Endodermal cell (in vitro differentiated cells): Measurements from ENCODE around the gene GRPEL2. TPM values are rescaled to one million over a fixed set of nuclear protein-coding genes. Genes with fewer than 3 reads are reported as not detected.

Experiments
- DNase-seq: peaks from one replicate; pipeline ENCODE4 v3.0.0-alpha.2; 2017
- H3K27ac ChIP-seq: 2 replicates; pipeline ENCODE4 v1.5.1; 2013; ENCODE audit warnings: mild to moderate bottlenecking, low read depth, low read length, moderate library complexity
- H3K27me3 ChIP-seq: 2 replicates; pipeline ENCODE4 v1.6.1; 2013; ENCODE audit warnings: mild to moderate bottlenecking, low read length, moderate library complexity; ENCODE audit not compliant: insufficient read depth, control insufficient read depth, poor library complexity, severe bottlenecking
- H3K36me3 ChIP-seq: 2 replicates; pipeline ENCODE4 v1.7.0; 2013; ENCODE audit warnings: mild to moderate bottlenecking, low read length, moderate library complexity; ENCODE audit not compliant: control insufficient read depth, insufficient read depth
- H3K4me1 ChIP-seq: one replicate; pipeline ENCODE4 v1.7.0; 2013; ENCODE audit warnings: low read length; ENCODE audit not compliant: control insufficient read depth, insufficient read depth
- H3K4me3 ChIP-seq: 2 replicates; pipeline ENCODE4 v1.5.1; 2013; ENCODE audit warnings: mild to moderate bottlenecking, low read length, moderate library complexity
- H3K9ac ChIP-seq: 2 replicates; pipeline ENCODE4 v1.6.1; 2013; ENCODE audit warnings: mild to moderate bottlenecking, low read length, moderate library complexity; ENCODE audit not compliant: poor library complexity, severe bottlenecking; ENCODE audit errors: extremely low read depth
- H3K9me3 ChIP-seq: 2 replicates; pipeline ENCODE4 v1.6.1; 2013; ENCODE audit warnings: mild to moderate bottlenecking, low read length, moderate library complexity; ENCODE audit not compliant: control insufficient read depth
- H3K27ac Mint-ChIP-seq: 2 replicates; pipeline ENCODE4 v1.8.0; 2020; ENCODE audit warnings: mixed read lengths
- H3K27me3 Mint-ChIP-seq: 2 replicates; pipeline ENCODE4 v1.8.0; 2021; ENCODE audit warnings: mild to moderate bottlenecking, mixed read lengths; ENCODE audit not compliant: insufficient read depth
- H3K36me3 Mint-ChIP-seq: 2 replicates; pipeline ENCODE4 v1.8.0; 2020; ENCODE audit warnings: low read depth, mixed read lengths
- H3K4me1 Mint-ChIP-seq: 2 replicates; pipeline ENCODE4 v1.8.0; 2020; ENCODE audit warnings: mixed read lengths
- H3K4me3 Mint-ChIP-seq: 2 replicates; pipeline ENCODE4 v1.8.0; 2020; ENCODE audit warnings: mild to moderate bottlenecking, moderate library complexity, mixed read lengths
- H3K9me3 Mint-ChIP-seq: 2 replicates; pipeline ENCODE4 v1.8.0; 2020; ENCODE audit warnings: mild to moderate bottlenecking, mixed read lengths
- CTCF ChIP-seq: fragments of 200-600 bp; sonication (generic); conservative IDR thresholded peaks from 2 replicates; pipeline ENCODE4 v1.5.0; 2021; ENCODE audit warnings: antibody characterized with exemption, mild to moderate bottlenecking
- WGBS, 2 experiments: methylation state at CpG; one replicate each; pipeline versions ENCODE4 v1.1.5 to v1.1.7; 2013; ENCODE audit warnings: missing lambda C conversion rate in 2 of 2, mixed read lengths in 1 of 2; ENCODE audit not compliant: insufficient coverage in 1 of 2, insufficient read length in 1 of 2; 5-methylcytosine and 5-hydroxymethylcytosine counted together
- total RNA-seq, 2 donors: library from RNA; stranded (reverse); fragmentation: NEBNext Ultra II Directional in 1 of 2; extraction: Animal tissue kit (Norgen Biotek cat#: 25700) in 1 of 2; gene quantifications; 2 replicates in 1 of 2; 3 replicates in 1 of 2; pipeline ENCODE4 v1.2.1, GENCODE V29; 2021

GRPEL2 gene
- total RNA-seq, 2 donors from 2014 or later: 26.2 to 31.6 TPM

DNA sequence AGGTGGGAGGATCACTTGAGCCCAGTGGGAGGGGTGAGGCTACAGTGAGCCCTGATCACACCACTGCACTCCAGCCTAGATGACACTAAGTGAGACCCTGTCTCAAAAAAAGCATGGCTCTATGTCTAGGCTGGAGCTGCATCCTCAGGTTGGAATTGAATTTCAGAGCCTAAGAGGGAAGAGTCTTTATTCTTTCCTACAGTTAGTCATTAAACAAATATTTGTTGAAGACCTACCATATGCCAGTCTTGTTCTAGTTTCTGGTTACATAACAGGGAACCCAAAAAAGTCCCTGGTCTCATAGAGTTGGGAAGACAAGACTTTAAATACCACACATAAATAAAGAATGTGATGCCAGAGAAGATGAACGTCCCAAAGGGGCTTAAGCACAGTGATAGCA lies 6.9 kb upstream of the GRPEL2 start:
- Mint-ChIP-seq H3K27me3 (peaks cover 24% of the 10 kb centered on the region), H3K9me3 (no peaks in the 10 kb centered on the region), H3K4me1 (no peaks in the 10 kb centered on the region), H3K36me3 (no peaks in the 10 kb centered on the region), H3K27ac (no peak overlapping the region), H3K4me3 (no peak overlapping the region)
- Histone ChIP-seq H3K4me3 (no peak overlapping the region), H3K36me3 (no peaks in the 10 kb centered on the region), H3K27me3 (peaks cover 6% of the 10 kb centered on the region), H3K9ac (no peak overlapping the region), H3K27ac (no peak overlapping the region), H3K9me3 (no peaks in the 10 kb centered on the region), H3K4me1 (no peaks in the 10 kb centered on the region)
- DNase-seq: no peak
- no peak for TF ChIP-seq CTCF
- WGBS, 2 experiments: 83 to 88% methylated on average over 1 of the region's 1 CpG

- no peak overlapping the region for H3K9ac ChIP-seq
- H3K4me1 ChIP-seq: no peaks in the 10 kb centered on the region
- no peak overlapping the region for H3K27ac Mint-ChIP-seq
- H3K27me3 Mint-ChIP-seq: peaks cover 32% of the 10 kb centered on the region
- no peaks in the 10 kb centered on the region for H3K36me3 Mint-ChIP-seq
- no peaks in the 10 kb centered on the region for H3K9me3 ChIP-seq
- peaks cover 13% of the 10 kb centered on the region for H3K27me3 ChIP-seq
- H3K4me3 Mint-ChIP-seq: no peak overlapping the region
- H3K4me3 ChIP-seq: no peak overlapping the region
- DNase-seq: no peak
- H3K27ac ChIP-seq: no peak overlapping the region
- 85% methylated on average over 1 of the region's 1 CpG; no CpG with 5 or more reads in 1 of the 2 experiments for WGBS, 2 experiments
- no peaks in the 10 kb centered on the region for H3K36me3 ChIP-seq
- no peak for TF ChIP-seq CTCF
- peaks cover 1% of the 10 kb centered on the region for H3K4me1 Mint-ChIP-seq
- no peaks in the 10 kb centered on the region for H3K9me3 Mint-ChIP-seq
Measured at GRCh38 chr5:149340920-149341319, 4.4 kb upstream of the GRPEL2 start.

- Mint-ChIP-seq H3K4me1 (peaks cover 4% of the 10 kb centered on the region), H3K9me3 (no peaks in the 10 kb centered on the region), H3K4me3 (no peak overlapping the region), H3K27me3 (peaks cover 27% of the 10 kb centered on the region), H3K36me3 (peaks cover under 1% of the 10 kb centered on the region), H3K27ac (no peak overlapping the region)
- TF ChIP-seq CTCF: no peak
- Histone ChIP-seq H3K4me1 (no peaks in the 10 kb centered on the region), H3K36me3 (no peaks in the 10 kb centered on the region), H3K27ac (no peak overlapping the region), H3K9ac (no peak overlapping the region), H3K9me3 (no peaks in the 10 kb centered on the region), H3K27me3 (peaks cover 13% of the 10 kb centered on the region), H3K4me3 (no peak overlapping the region)
- no peak for DNase-seq
Measured at GRCh38 chr5:149341876-149342275, 3.4 kb upstream of the GRPEL2 start.
